HG03571 (cell line): ENCODE results near the gene RPL31.

Experiments used
- ATAC-seq: cut with Tn5 transposase; IDR thresholded peaks from one replicate; pipeline ENCODE4 v1.9.1; 2021; ENCODE audit not compliant: unreplicated experiment

The RPL31 gene

GRCh38 chr2:100974712-100975520, 27.2 kb upstream of the RPL31 start:
- no peak for ATAC-seq

- ATAC-seq = no peak
These were observed 26.6 kb upstream of the RPL31 start for GRCh38 chr2:100975521-100975785.

GRCh38 chr2:100976061-100976460, 26.0 kb upstream of the RPL31 start:
- ATAC-seq = no peak

- ATAC-seq = peak; percentile 68
These were observed 25.3 kb upstream of the RPL31 start for GRCh38 chr2:100976645-100977391.

GRCh38 chr2:100977511-100977910, 24.6 kb upstream of the RPL31 start:
- ATAC-seq = no peak

- ATAC-seq = no peak
These were observed 23.4 kb upstream of the RPL31 start for GRCh38 chr2:100978582-100979191.

- no peak for ATAC-seq
These were observed 22.0 kb upstream of the RPL31 start for GRCh38 chr2:100980046-100980445.

GRCh38 chr2:100981011-100981410, 21.1 kb upstream of the RPL31 start:
- no peak for ATAC-seq

GRCh38 chr2:100982431-100982861, 19.6 kb upstream of the RPL31 start:
- no peak for ATAC-seq

GRCh38 chr2:100983201-100983600, 18.9 kb upstream of the RPL31 start:
- no peak for ATAC-seq

- no peak for ATAC-seq
These were observed 18.3 kb upstream of the RPL31 start for GRCh38 chr2:100983684-100984310.

- peak; percentile 59 for ATAC-seq
These were observed 17.2 kb upstream of the RPL31 start for GRCh38 chr2:100984892-100985307.

- ATAC-seq = no peak
These were observed 15.9 kb upstream of the RPL31 start for GRCh38 chr2:100986157-100986556.

GRCh38 chr2:100987536-100987935, 14.6 kb upstream of the RPL31 start:
- ATAC-seq = no peak

GRCh38 chr2:100987974-100988373, 14.1 kb upstream of the RPL31 start:
- ATAC-seq = no peak

GRCh38 chr2:100988630-100989417, 13.3 kb upstream of the RPL31 start:
- no peak for ATAC-seq

- no peak for ATAC-seq
These were observed 12.4 kb upstream of the RPL31 start for GRCh38 chr2:100989666-100990065.

GRCh38 chr2:100990166-100990565, 11.9 kb upstream of the RPL31 start:
- ATAC-seq = no peak

- no peak for ATAC-seq
These were observed 11.3 kb upstream of the RPL31 start for GRCh38 chr2:100990650-100991403.

GRCh38 chr2:100991404-100991773, 10.7 kb upstream of the RPL31 start:
- no peak for ATAC-seq
